IMR-90 (cell line): ENCODE results near the gene COL20A1. TPM values are rescaled to one million over a fixed set of nuclear protein-coding genes. Genes with fewer than 3 reads are reported as not detected.

Experiments used
- ATAC-seq: fragments of 200-7000 bp; cut with Tn5 transposase; 2 replicates; pipeline ENCODE4 v1.9.1; 2020; ENCODE audit warnings: low read depth, mild to moderate bottlenecking, moderate library complexity
- BruUV-seq: library from RNA; stranded (reverse); fragments of 400-500 nt; replicated peaks from 2 replicates; lab custom pipeline; 2021; lab: Mats Ljungman, UMichigan
- CTCF ChIA-PET: fragments of 300-600 bp; formaldehyde crosslinking; extraction: SDS; loops from one replicate; lab custom pipeline; 2021; ENCODE audit warnings: antibody characterized with exemption; lab: Yijun Ruan, JAX
- POLR2A ChIA-PET: fragments of 300-600 bp; sonication (Branson Sonifier 250); formaldehyde crosslinking; loops from one replicate; lab custom pipeline; 2022; ENCODE audit warnings: antibody characterized with exemption; ENCODE audit not compliant: unreplicated experiment; lab: Charles Lee
- DNase-seq: peaks from one replicate; pipeline ENCODE4 v3.0.0; 2013
- H2AFZ ChIP-seq: replicated peaks from 2 replicates; pipeline ENCODE3; 2013; ENCODE audit warnings: low read length, mild to moderate bottlenecking; ENCODE audit not compliant: poor library complexity
- H2AK5ac ChIP-seq: 2 replicates; pipeline ENCODE4 v1.6.1; 2013; ENCODE audit warnings: low read depth, low read length, inconsistent platforms
- H2AK9ac ChIP-seq: replicated peaks from 2 replicates; pipeline ENCODE3; 2013; ENCODE audit warnings: mild to moderate bottlenecking, low read depth, low read length, moderate library complexity; ENCODE audit not compliant: poor library complexity
- H2BK120ac ChIP-seq: 2 replicates; pipeline ENCODE4 v1.6.1; 2013; ENCODE audit warnings: low read depth, low read length, inconsistent platforms
- H2BK15ac ChIP-seq: 3 replicates; pipeline ENCODE4 v1.6.1; 2013; ENCODE audit warnings: low read depth, low read length, inconsistent platforms
- H2BK20ac ChIP-seq: 2 replicates; pipeline ENCODE4 v1.6.1; 2013; ENCODE audit warnings: low read depth, mild to moderate bottlenecking, inconsistent platforms, low read length, moderate library complexity
- H2BK5ac ChIP-seq: 2 replicates; pipeline ENCODE4 v1.6.1; 2013; ENCODE audit warnings: mild to moderate bottlenecking, low read depth, low read length, inconsistent platforms; ENCODE audit not compliant: poor library complexity, severe bottlenecking
- H3K14ac ChIP-seq: replicated peaks from 2 replicates; pipeline ENCODE4 v1.6.1; 2013; ENCODE audit warnings: low read depth, low read length, inconsistent platforms
- H3K18ac ChIP-seq: 2 replicates; pipeline ENCODE4 v1.6.1; 2013; ENCODE audit warnings: low read depth, low read length, control low read depth
- H3K23ac ChIP-seq: 2 replicates; pipeline ENCODE4 v1.6.1; 2013; ENCODE audit warnings: low read depth, low read length, inconsistent platforms
- H3K27ac ChIP-seq: 2 replicates; pipeline ENCODE4 v1.5.1; 2013; ENCODE audit warnings: mild to moderate bottlenecking, control low read depth, low read length; ENCODE audit not compliant: insufficient read depth
- H3K27me3 ChIP-seq: 2 replicates; pipeline ENCODE4 v1.6.1; 2013; ENCODE audit warnings: low read length; ENCODE audit not compliant: control insufficient read depth, insufficient read depth
- H3K36me3 ChIP-seq: 2 replicates; pipeline ENCODE4 v1.6.1; 2013; ENCODE audit warnings: low read length, mixed read lengths; ENCODE audit not compliant: control insufficient read depth, insufficient read depth
- H3K4ac ChIP-seq: 2 replicates; pipeline ENCODE4 v1.6.1; 2013; ENCODE audit warnings: low read depth, low read length, inconsistent platforms
- H3K4me1 ChIP-seq: 2 replicates; pipeline ENCODE4 v1.6.1; 2013; ENCODE audit warnings: low read length, mixed read lengths; ENCODE audit not compliant: control insufficient read depth, insufficient read depth
- H3K4me2 ChIP-seq: 2 replicates; pipeline ENCODE4 v1.6.1; 2013; ENCODE audit warnings: low read depth, mild to moderate bottlenecking, control low read depth, low read length, moderate library complexity
- H3K4me3 ChIP-seq: 2 replicates; pipeline ENCODE4 v1.5.1; 2013; ENCODE audit warnings: low read depth, mild to moderate bottlenecking, control low read depth, low read length, moderate library complexity; ENCODE audit not compliant: insufficient read depth
- H3K56ac ChIP-seq: 2 replicates; pipeline ENCODE4 v1.6.1; 2013; ENCODE audit warnings: low read length, inconsistent platforms; ENCODE audit not compliant: insufficient read depth; ENCODE audit errors: extremely low read depth
- H3K79me1 ChIP-seq, 2 experiments: 2 replicates each; pipeline ENCODE4 v1.6.1; 2013; ENCODE audit warnings: low read length in 2 of 2, inconsistent platforms in 1 of 2, low read depth in 1 of 2
- H3K9ac ChIP-seq: 2 replicates; pipeline ENCODE4 v1.6.1; 2013; ENCODE audit warnings: low read depth, low read length, control low read depth
- H3K9me1 ChIP-seq: 2 replicates; pipeline ENCODE4 v1.6.1; 2013; ENCODE audit warnings: low read length, inconsistent platforms; ENCODE audit not compliant: insufficient read depth
- H3K9me3 ChIP-seq: 2 replicates; pipeline ENCODE4 v1.6.1; 2013; ENCODE audit warnings: low read length; ENCODE audit not compliant: control insufficient read depth, insufficient read depth
- H4K20me1 ChIP-seq: 2 replicates; pipeline ENCODE4 v1.6.1; 2013; ENCODE audit warnings: low read length, inconsistent platforms; ENCODE audit not compliant: insufficient read depth
- H4K5ac ChIP-seq: 2 replicates; pipeline ENCODE4 v1.6.1; 2013; ENCODE audit warnings: mild to moderate bottlenecking, low read depth, low read length, control low read depth
- H4K8ac ChIP-seq, 2 experiments: 2 replicates each; pipeline ENCODE4 v1.6.1; 2013; ENCODE audit warnings: low read depth in 2 of 2, low read length in 2 of 2, control low read depth in 1 of 2, inconsistent platforms in 1 of 2
- H4K91ac ChIP-seq: 2 replicates; pipeline ENCODE4 v1.6.1; 2013; ENCODE audit warnings: low read depth, low read length, inconsistent platforms; ENCODE audit not compliant: insufficient read depth
- BHLHE40 ChIP-seq: fragments of 150-350 bp; IDR thresholded peaks from 2 replicates; pipeline ENCODE4 v1.6.1; 2016; ENCODE audit warnings: mild to moderate bottlenecking, low read depth, low read length
- CEBPB ChIP-seq: IDR thresholded peaks from 2 replicates; pipeline ENCODE4 v1.6.1; 2012; ENCODE audit warnings: low read depth, low read length, improper control_type of control experiment
- CHD1 ChIP-seq: IDR thresholded peaks from 2 replicates; pipeline ENCODE4 v1.6.1; 2012; ENCODE audit warnings: low read depth, low read length, improper control_type of control experiment
- NFE2L2 ChIP-seq: fragments of 150-350 bp; IDR thresholded peaks from 2 replicates; pipeline ENCODE4 v1.6.1; 2016; ENCODE audit warnings: low read depth, mild to moderate bottlenecking, low read length
- POLR2A ChIP-seq: IDR thresholded peaks from 2 replicates; pipeline ENCODE4 v1.6.1; 2012; ENCODE audit warnings: mild to moderate bottlenecking, low read depth, low read length
- RAD21 ChIP-seq: IDR thresholded peaks from 2 replicates; pipeline ENCODE4 v1.6.1; 2012; ENCODE audit warnings: low read length, improper control_type of control experiment
- RCOR1 ChIP-seq: IDR thresholded peaks from 2 replicates; pipeline ENCODE4 v1.6.1; 2012; ENCODE audit warnings: mild to moderate bottlenecking, low read length, improper control_type of control experiment; ENCODE audit not compliant: insufficient replicate concordance
- RFX5 ChIP-seq: IDR thresholded peaks from 2 replicates; pipeline ENCODE4 v1.8.0; 2012; ENCODE audit warnings: low read depth, mild to moderate bottlenecking, low read length, moderate library complexity
- WGBS, 2 experiments: methylation state at CpG; one replicate each; pipeline versions ENCODE4 v1.1.5 to v1.1.7; 2013; ENCODE audit warnings: missing lambda C conversion rate in 2 of 2; ENCODE audit not compliant: insufficient read length in 1 of 2; ENCODE audit errors: extremely low coverage in 2 of 2; 5-methylcytosine and 5-hydroxymethylcytosine counted together
- dilution Hi-C: fragments of 300-500 bp; cut with HindIII; formaldehyde crosslinking; loops from one replicate; pipeline ENCODE4 v1.14.3; 2018; ENCODE audit warnings: low sequenced_read_pairs; ENCODE audit not compliant: unreplicated experiment
- in situ Hi-C: fragments of 300-500 bp; cut with MboI; formaldehyde crosslinking; loops from 3 replicates; pipeline ENCODE4 v1.14.3; 2019; ENCODE audit warnings: low sequenced_read_pairs, inconsistent platforms, mixed read lengths
- intact Hi-C: fragments of 100-400 bp; cut with micrococcal nuclease; formaldehyde crosslinking; loops from 2 replicates; pipeline ENCODE4 v1.10.0; 2022
- polyA plus RNA-seq, 3 experiments: library from polyadenylated mRNA; depleted of rRNA; stranded (reverse); fragments of >200 nt; gene quantifications; 2 replicates each; pipeline ENCODE4 v1.2.3, GENCODE V29; 2012; ENCODE audit warnings: low replicate concordance in 1 of 3
- total RNA-seq: library from RNA; depleted of rRNA; stranded (reverse); fragments of >200 nt; gene quantifications from 2 replicates; pipeline ENCODE4 v1.2.3, GENCODE V29; 2012
- TF ChIP-seq, protein P1 (sequence below): conservative IDR thresholded peaks from 2 replicates; pipeline ENCODE4 v1.5.1; 2012; ENCODE audit warnings: mild to moderate bottlenecking, low read depth, low read length, improper control_type of control experiment
- TF ChIP-seq, protein P2 (sequence below): fragments of 150-350 bp; IDR thresholded peaks from 2 replicates; pipeline ENCODE4 v1.6.1; 2017; ENCODE audit warnings: mild to moderate bottlenecking, antibody characterized with exemption, low read length, low read depth
- TF ChIP-seq, protein P3 (sequence below): fragments of 150-350 bp; IDR thresholded peaks from 2 replicates; pipeline ENCODE4 v1.6.1; 2016; ENCODE audit warnings: low read depth, mild to moderate bottlenecking, low read length, moderate library complexity, borderline replicate concordance

Gene COL20A1
- total and polyA plus RNA-seq, 2 of the 4 experiments (the other 2 are of a cell fraction), result not detected

- 77% methylated on average over 21 of the region's 30 CpGs; no CpG with 5 or more reads in 1 of the 2 experiments for WGBS, 2 experiments
- in situ Hi-C loops, result no loop called here
- BruUV-seq, result no TSS peak
These were observed 15.4 kb downstream of the COL20A1 start for GRCh38 chr20:63308218-63308911.

More at GRCh38 chr20:63308218-63308911, 15.4 kb downstream of the COL20A1 start:
- no peak overlapping the region for H2AFZ ChIP-seq
- TF ChIP-seq CHD1, result no peak
- TF ChIP-seq CEBPB, result no peak
- no peak for TF ChIP-seq RAD21
- TF ChIP-seq, protein P1, sequence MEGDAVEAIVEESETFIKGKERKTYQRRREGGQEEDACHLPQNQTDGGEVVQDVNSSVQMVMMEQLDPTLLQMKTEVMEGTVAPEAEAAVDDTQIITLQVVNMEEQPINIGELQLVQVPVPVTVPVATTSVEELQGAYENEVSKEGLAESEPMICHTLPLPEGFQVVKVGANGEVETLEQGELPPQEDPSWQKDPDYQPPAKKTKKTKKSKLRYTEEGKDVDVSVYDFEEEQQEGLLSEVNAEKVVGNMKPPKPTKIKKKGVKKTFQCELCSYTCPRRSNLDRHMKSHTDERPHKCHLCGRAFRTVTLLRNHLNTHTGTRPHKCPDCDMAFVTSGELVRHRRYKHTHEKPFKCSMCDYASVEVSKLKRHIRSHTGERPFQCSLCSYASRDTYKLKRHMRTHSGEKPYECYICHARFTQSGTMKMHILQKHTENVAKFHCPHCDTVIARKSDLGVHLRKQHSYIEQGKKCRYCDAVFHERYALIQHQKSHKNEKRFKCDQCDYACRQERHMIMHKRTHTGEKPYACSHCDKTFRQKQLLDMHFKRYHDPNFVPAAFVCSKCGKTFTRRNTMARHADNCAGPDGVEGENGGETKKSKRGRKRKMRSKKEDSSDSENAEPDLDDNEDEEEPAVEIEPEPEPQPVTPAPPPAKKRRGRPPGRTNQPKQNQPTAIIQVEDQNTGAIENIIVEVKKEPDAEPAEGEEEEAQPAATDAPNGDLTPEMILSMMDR, result no peak
- TF ChIP-seq, protein P2, sequence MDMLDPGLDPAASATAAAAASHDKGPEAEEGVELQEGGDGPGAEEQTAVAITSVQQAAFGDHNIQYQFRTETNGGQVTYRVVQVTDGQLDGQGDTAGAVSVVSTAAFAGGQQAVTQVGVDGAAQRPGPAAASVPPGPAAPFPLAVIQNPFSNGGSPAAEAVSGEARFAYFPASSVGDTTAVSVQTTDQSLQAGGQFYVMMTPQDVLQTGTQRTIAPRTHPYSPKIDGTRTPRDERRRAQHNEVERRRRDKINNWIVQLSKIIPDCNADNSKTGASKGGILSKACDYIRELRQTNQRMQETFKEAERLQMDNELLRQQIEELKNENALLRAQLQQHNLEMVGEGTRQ, result no peak
- TF ChIP-seq RFX5, result no peak
- no peak for TF ChIP-seq NFE2L2
- no peak for TF ChIP-seq POLR2A
- TF ChIP-seq, protein P3, sequence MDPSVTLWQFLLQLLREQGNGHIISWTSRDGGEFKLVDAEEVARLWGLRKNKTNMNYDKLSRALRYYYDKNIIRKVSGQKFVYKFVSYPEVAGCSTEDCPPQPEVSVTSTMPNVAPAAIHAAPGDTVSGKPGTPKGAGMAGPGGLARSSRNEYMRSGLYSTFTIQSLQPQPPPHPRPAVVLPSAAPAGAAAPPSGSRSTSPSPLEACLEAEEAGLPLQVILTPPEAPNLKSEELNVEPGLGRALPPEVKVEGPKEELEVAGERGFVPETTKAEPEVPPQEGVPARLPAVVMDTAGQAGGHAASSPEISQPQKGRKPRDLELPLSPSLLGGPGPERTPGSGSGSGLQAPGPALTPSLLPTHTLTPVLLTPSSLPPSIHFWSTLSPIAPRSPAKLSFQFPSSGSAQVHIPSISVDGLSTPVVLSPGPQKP, result no peak
- TF ChIP-seq BHLHE40, result no peak
- no peak for TF ChIP-seq RCOR1
- no peak overlapping the region for H3K27ac ChIP-seq
- H4K8ac ChIP-seq, result no peak overlapping the region
- no peak overlapping the region for H4K91ac ChIP-seq
- H3K9me3 ChIP-seq, result no peaks in the 10 kb centered on the region
- H3K4me2 ChIP-seq, result no peak overlapping the region
- DNase-seq (no peak), ATAC-seq (no peak)
- no peak overlapping the region for H3K23ac ChIP-seq
- H2BK15ac ChIP-seq, result no peak overlapping the region
- H2AK9ac ChIP-seq, result no peak overlapping the region
- ChIA-PET CTCF (interaction anchor here (0.6 to 3.5 kb wide), 2 partner anchors 36 to 73 kb away, joined by 3 to 30 read pairs; no protein-coding TSS in a partner anchor), POLR2A (no interaction called here)
- H4K20me1 ChIP-seq, result peaks cover 5% of the 10 kb centered on the region; the same call in 1 of the 2 replicates
- no peak overlapping the region for H2BK20ac ChIP-seq
- H3K79me1 ChIP-seq, result no peaks in the 10 kb centered on the region
- H2BK120ac ChIP-seq, result no peak overlapping the region
- no peak overlapping the region for H3K18ac ChIP-seq
- H3K9me1 ChIP-seq, result no peaks in the 10 kb centered on the region
- no peak overlapping the region for H3K4me3 ChIP-seq
- no peak overlapping the region for H2AK5ac ChIP-seq
- peaks cover 21% of the 10 kb centered on the region; the same call in 1 of the 2 replicates for H3K27me3 ChIP-seq
- H3K4ac ChIP-seq, result no peak overlapping the region
- intact Hi-C loops, result no loop called here
- dilution Hi-C loops, result no loop called here
- no peak overlapping the region for H4K5ac ChIP-seq
- no peaks in the 10 kb centered on the region for H3K36me3 ChIP-seq
- no peak overlapping the region for H3K56ac ChIP-seq
- no peak overlapping the region for H2BK5ac ChIP-seq
- H3K9ac ChIP-seq, result no peak overlapping the region
- H3K4me1 ChIP-seq, result peaks cover 6% of the 10 kb centered on the region; the same call in 1 of the 2 replicates
- H3K14ac ChIP-seq, result no peak overlapping the region
